HG02588 (cell line): Measurements from ENCODE around the gene CCDC106.

Experiments
- ATAC-seq: cut with Tn5 transposase; IDR thresholded peaks from one replicate; pipeline ENCODE4 v1.9.1; 2021; ENCODE audit warnings: mild to moderate bottlenecking, moderate library complexity; ENCODE audit not compliant: unreplicated experiment

CCDC106 gene

DNA sequence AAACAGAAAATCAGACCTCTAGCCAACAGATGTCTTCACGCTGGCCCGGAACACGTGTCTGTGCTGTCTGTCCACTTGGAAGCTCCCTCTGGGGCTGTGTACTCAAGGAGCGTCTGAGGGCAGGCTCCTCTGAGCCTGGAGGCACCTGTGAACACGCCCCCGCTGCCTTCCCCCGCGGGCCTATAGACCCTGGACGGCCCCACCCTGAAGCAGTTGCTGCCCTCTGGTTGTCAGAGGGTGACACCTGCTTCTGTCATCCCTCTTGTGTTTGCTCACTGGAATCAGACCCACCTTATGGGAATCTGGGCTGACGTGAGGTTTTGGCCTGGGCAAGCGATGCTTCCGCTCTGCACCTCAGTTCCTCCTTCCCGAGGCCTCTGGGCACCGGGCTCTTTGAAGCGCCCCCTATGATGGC is 46.2 kb downstream of the CCDC106 start:
- ATAC-seq, result no peak

DNA sequence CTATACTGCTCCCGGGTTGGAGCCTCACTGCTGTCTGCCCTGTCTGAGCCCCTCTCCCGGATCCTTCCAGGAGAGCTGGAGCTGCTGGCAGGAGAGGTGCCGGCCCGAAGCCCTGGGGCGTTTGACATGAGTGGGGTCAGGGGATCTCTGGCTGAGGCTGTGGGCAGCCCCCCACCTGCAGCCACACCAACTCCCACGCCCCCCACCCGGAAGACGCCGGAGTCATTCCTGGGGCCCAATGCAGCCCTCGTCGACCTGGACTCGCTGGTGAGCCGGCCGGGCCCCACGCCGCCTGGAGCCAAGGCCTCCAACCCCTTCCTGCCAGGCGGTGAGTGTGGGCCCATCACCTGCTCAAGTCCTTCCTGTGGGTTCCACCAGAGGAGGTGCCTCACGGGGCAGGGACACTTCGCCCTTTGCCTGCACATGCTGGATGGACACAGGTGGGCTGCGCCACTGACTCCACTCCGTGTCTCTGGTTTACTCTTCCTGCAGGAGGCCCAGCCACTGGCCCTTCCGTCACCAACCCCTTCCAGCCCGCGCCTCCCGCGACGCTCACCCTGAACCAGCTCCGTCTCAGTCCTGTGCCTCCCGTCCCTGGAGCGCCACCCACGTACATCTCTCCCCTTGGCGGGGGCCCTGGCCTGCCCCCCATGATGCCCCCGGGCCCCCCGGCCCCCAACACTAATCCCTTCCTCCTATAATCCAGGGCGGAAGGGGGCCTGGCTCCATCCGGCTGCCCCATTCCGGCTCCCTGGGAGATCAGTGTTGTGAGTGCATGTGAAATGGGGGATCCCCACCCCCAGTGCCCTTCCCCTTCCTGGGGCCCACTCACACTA is 46.9 kb downstream of the CCDC106 start:
- ATAC-seq, result no peak

DNA sequence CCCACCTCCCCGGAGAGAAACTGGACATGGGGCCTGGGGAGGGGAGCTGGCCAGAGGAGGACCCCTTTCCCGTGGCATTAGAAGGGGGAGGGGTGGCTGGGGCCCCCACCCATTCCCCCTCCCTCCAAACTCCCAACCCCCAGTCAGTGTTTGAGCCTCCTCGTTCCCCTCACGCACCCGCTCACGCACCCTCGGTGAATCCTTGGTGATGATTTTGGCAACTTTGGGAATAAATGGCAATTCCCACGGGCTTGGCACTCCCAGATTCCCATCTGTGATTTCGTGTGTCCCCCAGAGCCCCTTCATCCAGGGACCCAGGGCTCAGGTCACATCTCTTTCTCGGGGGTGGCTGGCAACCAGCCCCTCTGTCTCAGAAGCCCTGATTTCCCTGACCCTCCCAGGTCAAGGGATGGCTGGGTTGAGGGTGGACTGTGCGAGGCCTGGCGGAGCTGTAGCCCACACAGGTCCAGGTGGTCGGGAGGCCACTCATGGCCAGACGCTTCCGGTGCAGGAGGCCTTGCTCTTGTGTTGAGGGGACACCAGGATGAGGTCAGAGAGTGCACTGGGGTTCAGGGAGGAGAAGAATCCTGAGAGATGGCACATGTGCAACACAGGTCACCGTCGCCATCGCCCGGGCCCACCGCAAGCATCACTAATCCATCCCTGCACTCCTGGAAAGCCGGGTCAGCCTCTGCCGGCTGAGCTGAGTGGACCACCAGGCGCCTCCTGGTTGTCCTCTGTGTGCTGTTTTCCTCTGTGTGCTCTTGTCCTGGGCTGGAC is 47.7 kb downstream of the CCDC106 start:
- ATAC-seq, result no peak

DNA sequence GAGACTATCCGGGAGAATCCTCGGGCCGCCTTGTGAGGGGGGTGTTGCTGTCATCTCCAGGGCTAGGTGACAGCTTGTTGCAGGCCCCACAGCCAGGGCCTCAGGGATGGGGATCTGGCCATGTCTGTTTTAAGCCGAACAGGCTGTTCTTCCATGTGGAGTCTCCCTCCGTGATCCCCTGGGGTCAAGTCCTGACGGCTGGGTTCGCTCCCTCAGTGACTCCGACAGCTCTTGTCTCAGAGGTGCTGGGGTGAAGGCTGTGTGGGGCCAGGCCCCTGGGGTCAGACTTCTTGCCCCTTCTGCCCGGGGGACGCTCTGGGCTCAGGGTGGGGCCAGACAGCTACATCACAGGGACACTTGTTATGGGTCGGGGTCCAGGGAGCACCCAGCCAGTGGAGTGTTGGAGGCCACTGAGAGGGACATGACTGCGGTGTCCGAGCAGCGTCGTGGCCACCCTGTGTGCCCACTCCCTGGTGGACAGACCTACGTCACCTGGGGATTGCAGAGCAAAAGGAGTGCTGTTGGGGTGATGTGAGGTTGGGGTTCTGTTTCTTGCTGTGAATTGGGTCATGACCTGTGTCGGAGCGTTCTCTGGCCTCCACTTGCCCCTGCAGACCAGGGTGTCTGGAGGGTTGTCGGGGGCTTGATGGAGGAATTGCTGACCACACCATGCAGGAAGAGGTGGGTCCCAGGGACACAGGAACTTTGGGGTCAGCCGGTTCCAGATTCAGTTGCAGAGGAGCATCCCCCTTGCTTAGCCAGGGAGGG is 48.5 kb downstream of the CCDC106 start:
- ATAC-seq, result no peak

DNA sequence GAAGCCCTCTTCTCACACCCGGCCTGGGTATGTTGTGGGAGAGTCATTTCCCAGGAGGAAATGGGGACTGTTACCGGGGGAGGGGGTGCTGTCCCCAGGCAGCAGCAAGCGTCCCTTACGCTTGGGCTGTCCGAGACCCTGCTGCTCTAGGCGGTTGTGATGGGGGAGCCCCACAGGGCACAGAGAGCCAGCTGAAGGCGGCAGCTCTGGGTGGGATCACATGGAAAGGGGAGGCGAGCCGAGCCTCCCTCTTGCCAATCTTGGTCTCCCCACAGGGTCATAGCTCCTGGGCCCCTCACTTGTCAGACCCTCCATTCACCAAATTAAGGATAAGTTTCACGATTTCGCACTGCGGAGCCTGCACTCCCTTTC is 49.0 kb downstream of the CCDC106 start:
- no peak for ATAC-seq

DNA sequence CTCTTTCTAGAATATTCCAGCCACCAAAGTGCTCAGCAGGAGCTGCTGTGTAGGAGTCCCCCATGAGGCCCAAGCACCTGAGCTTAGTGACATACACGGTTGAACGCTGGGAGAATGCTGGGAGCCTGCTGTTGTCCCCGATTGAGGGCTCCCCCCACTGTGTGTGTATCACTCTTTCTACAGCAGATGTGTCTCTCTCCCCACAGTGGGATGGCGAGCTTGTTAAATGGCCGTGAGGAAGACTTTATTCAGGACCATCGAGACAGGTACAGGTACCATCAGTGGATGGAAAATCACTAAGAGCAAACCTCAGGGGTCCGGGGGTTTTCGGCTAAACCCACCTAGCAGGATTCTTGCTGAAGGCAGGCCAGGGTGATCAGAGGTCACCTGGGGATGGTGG is 49.7 kb downstream of the CCDC106 start:
- ATAC-seq, result no peak

DNA sequence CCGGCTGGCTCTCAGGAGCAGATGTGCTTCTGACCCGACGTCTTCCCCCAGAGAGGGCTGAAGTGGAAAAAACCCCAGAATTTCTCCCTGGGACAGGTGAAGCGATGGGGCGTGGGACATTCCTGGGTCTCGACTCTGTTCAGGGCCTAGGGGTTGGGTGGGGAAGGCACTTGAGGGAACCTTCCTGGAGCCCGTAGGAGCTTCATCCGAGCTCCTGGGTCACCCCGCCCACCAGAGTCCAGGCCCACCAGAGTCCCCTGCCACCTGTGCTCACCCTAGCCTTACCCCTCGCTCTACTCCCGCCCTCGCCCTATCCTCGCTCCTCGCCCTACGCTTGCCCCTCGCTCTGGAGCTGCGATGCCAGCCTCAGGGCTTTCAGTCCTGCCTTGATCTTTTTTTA is 50.2 kb downstream of the CCDC106 start:
- ATAC-seq, result no peak

DNA sequence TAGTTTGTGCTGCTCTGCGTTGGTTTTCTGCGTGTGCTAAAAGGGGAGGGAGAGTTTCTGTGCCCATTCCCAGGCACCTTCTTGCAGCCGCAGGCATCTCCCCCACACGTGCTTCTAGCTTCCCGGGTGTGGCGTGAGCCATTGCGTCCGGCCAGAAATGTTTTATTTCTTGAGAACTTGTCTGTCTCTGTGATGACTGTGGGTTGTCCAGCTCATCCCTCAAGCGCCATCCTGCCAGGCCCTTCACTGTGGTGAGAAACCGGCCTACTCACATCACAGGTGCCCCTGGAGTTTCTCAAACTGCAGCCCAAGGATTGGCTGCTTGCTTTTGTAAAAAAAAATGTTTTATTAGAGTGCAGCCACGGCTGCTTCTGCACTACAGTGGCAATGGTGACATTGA is 51.2 kb downstream of the CCDC106 start:
- ATAC-seq, result no peak

DNA sequence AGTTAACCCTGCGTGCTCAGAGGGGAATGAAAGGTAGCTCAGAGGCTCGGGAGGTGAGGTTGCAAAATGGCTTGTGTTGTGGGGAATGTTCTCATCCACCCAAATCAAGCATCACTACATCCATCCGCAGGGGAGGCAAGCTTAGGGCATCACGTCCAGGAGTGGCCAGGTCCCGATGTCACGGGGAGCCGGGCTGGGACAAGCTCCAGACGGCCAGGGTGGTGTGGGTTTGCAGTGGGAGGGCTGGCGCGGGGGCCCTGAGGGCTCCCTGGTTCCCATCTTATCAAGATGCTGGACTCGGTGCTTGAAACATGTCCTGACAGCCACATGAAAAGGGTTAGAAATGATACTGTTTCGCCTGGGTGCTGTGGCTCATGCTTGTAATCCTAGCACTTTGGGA is 52.8 kb downstream of the CCDC106 start:
- ATAC-seq, result no peak

DNA sequence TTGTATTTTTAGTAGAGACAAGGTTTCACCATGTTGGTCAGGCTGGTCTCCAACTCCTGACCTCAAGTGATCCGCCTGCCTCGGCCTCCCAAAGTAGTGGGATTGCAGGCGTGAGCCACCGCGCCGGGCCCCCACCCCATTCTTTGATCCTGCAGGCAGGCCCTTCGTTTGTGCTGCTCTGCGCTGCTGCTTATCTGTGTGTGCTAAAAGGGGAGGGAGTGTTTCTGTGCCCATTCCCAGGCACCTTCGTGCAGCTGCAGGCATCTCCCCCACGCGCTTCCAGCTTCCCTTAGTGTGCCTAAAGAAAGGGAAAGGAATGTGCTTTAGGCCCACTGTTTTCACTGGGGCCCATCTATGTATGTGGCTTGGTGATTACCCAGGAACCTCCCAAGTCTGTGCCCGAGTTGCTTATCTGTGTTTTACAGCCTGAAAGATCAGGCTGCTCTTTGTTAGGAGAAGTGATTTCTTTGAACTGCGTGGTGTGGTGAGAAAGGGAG is 54.2 kb downstream of the CCDC106 start:
- ATAC-seq, result no peak
